Thyroid gland (tissue), 4 donors: ENCODE results near the gene DOCK2. TPM values are rescaled to one million over a fixed set of nuclear protein-coding genes. Genes with fewer than 3 reads are reported as not detected.

Experiments
- DNase-seq, 2 donors: peaks; one replicate each; pipeline ENCODE4 v3.0.0-alpha.2; 2019
- H3K27ac ChIP-seq, 3 donors: fragments of 200-600 bp; sonication (generic); 1 replicate in 2 of 3; 2 replicates in 1 of 3; pipeline ENCODE4 v1.5.1; 2016 to 2019; ENCODE audit warnings: mild to moderate bottlenecking in 1 of 3, moderate library complexity in 1 of 3
- H3K27me3 ChIP-seq: fragments of 200-600 bp; sonication (generic); one replicate; pipeline ENCODE4 v1.5.1; 2019
- H3K36me3 ChIP-seq, 2 donors: fragments of 200-600 bp; sonication (generic); one replicate each; pipeline ENCODE4 v1.5.1; 2016 to 2019
- H3K4me1 ChIP-seq, 2 donors: fragments of 200-600 bp; sonication (generic); one replicate each; pipeline ENCODE4 v1.5.1; 2017 to 2019
- H3K4me3 ChIP-seq, 3 donors: fragments of 200-600 bp; sonication (generic); replicated peaks in 1 of 3; 1 replicate in 2 of 3; 2 replicates in 1 of 3; pipeline ENCODE4 v1.5.1; 2016; ENCODE audit warnings: mild to moderate bottlenecking in 1 of 3
- H3K9me3 ChIP-seq: fragments of 200-600 bp; sonication (generic); one replicate; pipeline ENCODE4 v1.5.1; 2017
- CTCF ChIP-seq, 6 experiments: fragments of 200-600 bp in 3 of 6; fragments of 450-650 bp in 3 of 6; sonication (generic) in 3 of 6; IDR thresholded peaks; one replicate each; pipeline ENCODE4 v1.5.1; 2016 to 2019; ENCODE audit warnings: antibody characterized with exemption in 6 of 6, mild to moderate bottlenecking in 2 of 6, inconsistent platforms in 1 of 6, moderate library complexity in 1 of 6
- POLR2A ChIP-seq, 2 donors: fragments of 450-650 bp; IDR thresholded peaks; one replicate each; pipeline ENCODE4 v1.6.1; 2017; ENCODE audit warnings: antibody characterized with exemption in 2 of 2, mild to moderate bottlenecking in 2 of 2, moderate library complexity in 1 of 2
- WGBS, 2 donors: methylation state at CpG; one replicate each; pipeline ENCODE4 v1.1.5; 2017; 5-methylcytosine and 5-hydroxymethylcytosine counted together
- intact Hi-C: fragments of 100-400 bp; cut with DNase I; formaldehyde crosslinking; loops from one replicate; pipeline ENCODE4 v1.15.1; 2023
- total RNA-seq, 4 donors: library from RNA; depleted of rRNA; stranded (reverse); fragments of >200 nt; gene quantifications; one replicate each; pipeline ENCODE4 v1.2.3, GENCODE V29; 2016

DOCK2 gene
- total RNA-seq, 4 donors from 2014 or later = 4.3 to 14.1 (median 8.6) TPM

DNA sequence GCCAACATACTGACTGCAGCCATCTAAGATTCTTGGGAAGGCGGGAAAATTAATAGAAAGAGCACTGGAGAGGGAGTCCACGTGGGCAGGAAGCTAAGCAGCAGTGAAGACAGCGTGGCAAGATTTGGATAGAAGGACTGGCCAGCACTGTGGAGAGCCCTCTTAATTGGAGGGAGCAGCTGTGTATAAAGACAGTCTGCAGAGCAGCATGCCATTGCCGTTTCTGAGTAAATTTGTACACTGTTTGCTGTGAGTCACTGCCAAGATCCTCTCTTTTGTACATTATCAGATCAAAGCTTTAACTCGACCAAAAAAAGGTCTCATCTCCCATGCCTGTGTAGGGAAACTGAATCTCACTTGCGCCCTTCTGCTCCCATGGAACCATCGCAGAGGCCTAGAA lies 297.9 kb downstream of the DOCK2 start:
- H3K4me1 ChIP-seq = no peaks in the 10 kb centered on the region
- WGBS, 2 donors = 81 to 84% methylated on average over 7 of the region's 7 CpGs

DNA sequence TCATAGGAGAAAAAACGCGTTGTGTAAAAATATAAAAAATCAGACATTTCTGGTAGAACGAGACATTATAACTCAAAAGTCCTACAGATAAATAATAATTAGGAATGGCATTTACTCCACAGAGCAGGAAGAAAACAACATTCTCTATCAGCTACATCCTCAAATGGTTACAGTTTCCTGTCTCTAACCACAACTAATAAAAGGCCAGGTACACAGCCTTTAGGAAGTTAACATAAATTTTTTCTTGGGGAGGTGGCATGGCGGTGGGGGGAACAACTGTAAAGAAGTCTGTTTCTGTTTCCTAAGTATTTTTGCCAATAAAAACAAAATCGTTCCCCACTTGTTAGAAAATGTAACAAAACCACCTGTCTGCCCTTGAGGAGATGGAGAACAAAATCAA lies 298.7 kb downstream of the DOCK2 start:
- H3K36me3 ChIP-seq = no peaks in the 10 kb centered on the region
- intact Hi-C loops = no loop called here
- 76 to 77% methylated on average over 5 of the region's 5 CpGs for WGBS, 2 donors
- no peak overlapping the region for H3K27ac ChIP-seq
- no peaks in the 10 kb centered on the region for H3K27me3 ChIP-seq
- no peaks in the 10 kb centered on the region for H3K9me3 ChIP-seq
- H3K4me3 ChIP-seq = no peak overlapping the region
- H3K4me1 ChIP-seq = no peaks in the 10 kb centered on the region
- no peak for TF ChIP-seq CTCF (IDR thresholded peaks at IDR 0.05)
- TF ChIP-seq POLR2A (IDR thresholded peaks at IDR 0.05) = no peak
- no peak for DNase-seq

More for the DNA sequence above, 297.9 kb downstream of the DOCK2 start:
- Histone ChIP-seq H3K4me3 (no peak overlapping the region), H3K27ac (no peak overlapping the region), H3K36me3 (no peaks in the 10 kb centered on the region), H3K27me3 (no peaks in the 10 kb centered on the region), H3K9me3 (no peaks in the 10 kb centered on the region)
- TF ChIP-seq POLR2A (IDR thresholded peaks at IDR 0.05) = no peak
- TF ChIP-seq CTCF (IDR thresholded peaks at IDR 0.05) = no peak
- intact Hi-C loops = no loop called here
- no peak for DNase-seq

- intact Hi-C loops = no loop called here
Measured at GRCh38 chr5:169938439-169938838, 301.4 kb downstream of the DOCK2 start.

DNA sequence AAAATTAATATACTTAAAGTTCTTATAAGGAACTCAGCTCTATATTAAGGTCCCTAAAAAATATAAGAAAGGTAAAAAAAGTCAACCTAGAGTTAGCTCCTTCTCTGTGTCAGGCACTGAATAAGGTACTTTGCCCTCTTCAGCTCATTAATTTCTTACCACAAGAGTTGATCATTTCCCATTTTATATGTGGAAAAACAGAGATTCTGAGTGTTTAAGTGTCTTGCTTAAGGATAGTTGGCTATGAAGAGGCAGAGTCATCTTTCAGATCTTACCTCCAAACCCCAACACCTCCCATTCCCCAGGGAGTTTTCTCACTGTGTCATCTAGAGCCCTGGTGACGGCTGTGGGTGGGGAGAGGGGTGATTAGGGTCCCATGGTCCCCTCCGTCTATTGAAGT lies 302.7 kb downstream of the DOCK2 start:
- Histone ChIP-seq H3K9me3 (no peaks in the 10 kb centered on the region), H3K27me3 (no peaks in the 10 kb centered on the region), H3K36me3 (no peaks in the 10 kb centered on the region), H3K4me1 (no peaks in the 10 kb centered on the region), H3K4me3 (no peak overlapping the region), H3K27ac (no peak overlapping the region)
- intact Hi-C loops = no loop called here
- DNase-seq = no peak
- WGBS, 2 donors = 81 to 91% methylated on average over 2 of the region's 2 CpGs
- TF ChIP-seq POLR2A (IDR thresholded peaks at IDR 0.05) = no peak
- TF ChIP-seq CTCF (IDR thresholded peaks at IDR 0.05) = no peak

More at GRCh38 chr5:169938439-169938838, 301.4 kb downstream of the DOCK2 start:
- no peaks in the 10 kb centered on the region for H3K4me1 ChIP-seq
- no peaks in the 10 kb centered on the region for H3K36me3 ChIP-seq
- 91 to 99% methylated on average over 2 of the region's 2 CpGs for WGBS, 2 donors
- H3K27ac ChIP-seq = no peak overlapping the region
- TF ChIP-seq POLR2A (IDR thresholded peaks at IDR 0.05) = no peak
- TF ChIP-seq CTCF (IDR thresholded peaks at IDR 0.05) = no peak
- DNase-seq = no peak
- H3K9me3 ChIP-seq = no peaks in the 10 kb centered on the region
- no peak overlapping the region for H3K4me3 ChIP-seq
- no peaks in the 10 kb centered on the region for H3K27me3 ChIP-seq

DNA sequence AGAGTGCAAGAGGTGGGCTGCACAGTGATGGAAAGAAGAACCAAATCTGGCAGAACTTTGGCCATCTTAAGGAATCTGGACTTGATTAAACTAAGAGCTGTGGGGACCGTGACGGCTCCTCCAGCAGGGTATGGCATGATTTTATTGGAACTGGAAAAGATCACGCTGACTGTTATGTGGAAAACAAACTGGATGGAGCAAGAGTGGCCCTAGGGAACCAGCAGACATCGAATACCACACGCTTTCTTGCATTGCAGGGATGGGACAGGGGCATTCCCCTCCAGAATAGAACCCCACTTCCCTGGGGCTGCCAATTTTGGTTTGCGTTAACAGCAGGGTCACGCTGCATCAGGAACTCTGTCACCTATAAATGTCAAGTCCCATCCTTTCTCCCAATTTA lies 304.5 kb downstream of the DOCK2 start:
- no peak for DNase-seq
- TF ChIP-seq POLR2A (IDR thresholded peaks at IDR 0.05) (no peak), CTCF (IDR thresholded peaks at IDR 0.05) (no peak)
- intact Hi-C loops = no loop called here

More for the DNA sequence above, 304.5 kb downstream of the DOCK2 start:
- Histone ChIP-seq H3K4me1 (no peaks in the 10 kb centered on the region), H3K27ac (no peak overlapping the region), H3K4me3 (no peak overlapping the region), H3K9me3 (no peaks in the 10 kb centered on the region), H3K27me3 (no peaks in the 10 kb centered on the region), H3K36me3 (no peaks in the 10 kb centered on the region)
- 87 to 89% methylated on average over 7 of the region's 7 CpGs for WGBS, 2 donors
